ENCODE data around the gene HMBS. TPM values are rescaled to one million over a fixed set of nuclear protein-coding genes. Genes with fewer than 3 reads are reported as not detected.
"Not testable (repeated sequence)": the region's sequence is repeated elsewhere in the genome, so short reads cannot be mapped to it uniquely, and the experiment has no call there.

HMBS gene
- total and polyA plus RNA-seq, 3 experiments from 2014 or later: 21.8 to 38.4 (median 35.5) TPM

- ChIA-PET POLR2A (interaction anchor here (0.6 to 2.2 kb wide), 14 partner anchors 10 to 304 kb away, joined by 3 to 39 read pairs (median 4); partner anchors contain the start of genes C2CD2L, DDX6, HINFP and HMBS), CTCF (interaction anchor here (0.8 to 1.8 kb wide), 13 partner anchors 9 to 229 kb away, joined by 3 to 13 read pairs (median 4); partner anchors contain the start of genes HINFP, HMBS, TRAPPC4 and VPS11)
- Mint-ChIP-seq H3K4me3 (peak overlapping the region; percentile 84 to 97 (median 93)), H3K36me3 (peaks cover 0 to 49% (median 17%) of the 10 kb centered on the region in 3 donors), H3K27ac (peak overlapping the region; percentile 55 to 96 (median 88)), H3K4me1 (peaks cover 35 to 50% (median 50%) of the 10 kb centered on the region in 3 donors), H3K9me3 (peaks cover 0 to 2% (median 0%) of the 10 kb centered on the region in 5 donors), H3K27me3 (peaks cover 0 to 4% of the 10 kb centered on the region in 2 donors)
- DNase-seq: peak; percentile 99 to 100 (median 100)
- H3K9me3 ChIP-seq (ENCODE audit: low read length): no peaks in the 10 kb centered on the region
- peak overlapping the region; percentile 84 for H3K27ac ChIP-seq (ENCODE audit: low read depth, low read length)
- peak overlapping the region; percentile 88 for H3K4me3 ChIP-seq (ENCODE audit: low read length)
- peaks cover 26% of the 10 kb centered on the region for H3K4me1 ChIP-seq (ENCODE audit: insufficient read depth, low read length)
- H3K36me3 ChIP-seq (ENCODE audit: insufficient read depth, low read length): peaks cover 10% of the 10 kb centered on the region
- no peaks in the 10 kb centered on the region for H3K27me3 ChIP-seq (ENCODE audit: insufficient read depth, low read length, poor library complexity, severe bottlenecking)
Measured at GRCh38 chr11:119095066-119095880, 10.6 kb downstream of the HMBS start.

- H3K36me3 Mint-ChIP-seq: peaks cover 0 to 47% (median 17%) of the 10 kb centered on the region in 3 donors
- no peaks in the 10 kb centered on the region for H3K27me3 ChIP-seq (ENCODE audit: insufficient read depth, low read length, poor library complexity, severe bottlenecking)
- H3K9me3 ChIP-seq (ENCODE audit: low read length): no peaks in the 10 kb centered on the region
- ChIA-PET CTCF (interaction anchor here (0.6 to 2.0 kb wide), 3 partner anchors 10 to 97 kb away, joined by 3 to 8 read pairs (median 3); partner anchors contain the start of gene HMBS), POLR2A (interaction anchor here (0.8 kb wide), 1 partner anchor 16 kb away, joined by 11 read pairs; no protein-coding TSS in a partner anchor)
- peak overlapping the region; percentile 88 to 99 (median 98) for H3K4me3 Mint-ChIP-seq
- no peak for DNase-seq
- H3K27me3 Mint-ChIP-seq: peaks cover 0 to 4% of the 10 kb centered on the region in 2 donors
- peaks cover 32% of the 10 kb centered on the region for H3K4me1 ChIP-seq (ENCODE audit: insufficient read depth, low read length)
- no peak overlapping the region for H3K27ac ChIP-seq (ENCODE audit: low read depth, low read length)
- peaks cover 0 to 2% (median 0%) of the 10 kb centered on the region in 5 donors for H3K9me3 Mint-ChIP-seq
- H3K36me3 ChIP-seq (ENCODE audit: insufficient read depth, low read length): peaks cover 10% of the 10 kb centered on the region
- peaks cover 41 to 66% (median 60%) of the 10 kb centered on the region in 3 donors for H3K4me1 Mint-ChIP-seq
- H3K4me3 ChIP-seq (ENCODE audit: low read length): no peak overlapping the region
- peak overlapping the region in 1 of 8 donors; percentile 83 for H3K27ac Mint-ChIP-seq
Measured at GRCh38 chr11:119099711-119100110, 15.0 kb downstream of the HMBS start.

GRCh38 chr11:119100246-119100970, 15.7 kb downstream of the HMBS start:
- H3K36me3 Mint-ChIP-seq: peaks cover 0 to 40% (median 17%) of the 10 kb centered on the region in 3 donors
- H3K9me3 ChIP-seq (ENCODE audit: low read length): no peaks in the 10 kb centered on the region
- H3K36me3 ChIP-seq (ENCODE audit: insufficient read depth, low read length): peaks cover 10% of the 10 kb centered on the region
- POLR2A ChIA-PET: interaction anchor here (0.8 kb wide), 1 partner anchor 15 kb away, joined by 11 read pairs; no protein-coding TSS in a partner anchor
- DNase-seq: no peak
- peak overlapping the region; percentile 14 for H3K27ac ChIP-seq (ENCODE audit: low read depth, low read length)
- peak overlapping the region; percentile 97 for H3K4me3 ChIP-seq (ENCODE audit: low read length)
- CTCF ChIA-PET: interaction anchor here (0.8 to 2.0 kb wide), 2 partner anchors 10 to 15 kb away, joined by 3 to 8 read pairs; partner anchors contain the start of gene HMBS
- peaks cover 32% of the 10 kb centered on the region for H3K4me1 ChIP-seq (ENCODE audit: insufficient read depth, low read length)
- no peaks in the 10 kb centered on the region for H3K27me3 ChIP-seq (ENCODE audit: insufficient read depth, low read length, poor library complexity, severe bottlenecking)
- H3K27ac Mint-ChIP-seq: peak overlapping the region; percentile 76 to 100 (median 88)
- peaks cover 0 to 1% (median 0%) of the 10 kb centered on the region in 5 donors for H3K9me3 Mint-ChIP-seq
- peaks cover 0 to 2% of the 10 kb centered on the region in 2 donors for H3K27me3 Mint-ChIP-seq
- H3K4me1 Mint-ChIP-seq: peaks cover 40 to 67% (median 58%) of the 10 kb centered on the region in 3 donors
- H3K4me3 Mint-ChIP-seq: peak overlapping the region; percentile 88 to 99 (median 98)

- POLR2A ChIA-PET: interaction anchor here (0.9 to 2.3 kb wide), 8 partner anchors 11 to 797 kb away, joined by 3 to 14 read pairs (median 6); partner anchors contain the start of genes HINFP, HMBS, RPS25 and TRAPPC4
- no peaks in the 10 kb centered on the region for H3K27me3 ChIP-seq (ENCODE audit: insufficient read depth, low read length, poor library complexity, severe bottlenecking)
- peaks cover 0 to 39% (median 17%) of the 10 kb centered on the region in 3 donors for H3K36me3 Mint-ChIP-seq
- peak overlapping the region; percentile 93 to 100 (median 98) for H3K27ac Mint-ChIP-seq
- no peak for DNase-seq
- CTCF ChIA-PET: interaction anchor here (0.8 to 2.1 kb wide), 5 partner anchors 9 to 45 kb away, joined by 3 to 5 read pairs (median 5); no protein-coding TSS in a partner anchor
- H3K4me1 Mint-ChIP-seq: peaks cover 36 to 60% (median 56%) of the 10 kb centered on the region in 3 donors
- H3K36me3 ChIP-seq (ENCODE audit: insufficient read depth, low read length): peaks cover 10% of the 10 kb centered on the region
- no peaks in the 10 kb centered on the region for H3K9me3 Mint-ChIP-seq
- peak overlapping the region; percentile 95 for H3K27ac ChIP-seq (ENCODE audit: low read depth, low read length)
- peak overlapping the region; percentile 97 for H3K4me3 ChIP-seq (ENCODE audit: low read length)
- no peaks in the 10 kb centered on the region for H3K27me3 Mint-ChIP-seq
- no peaks in the 10 kb centered on the region for H3K9me3 ChIP-seq (ENCODE audit: low read length)
- peak overlapping the region; percentile 88 to 99 (median 98) for H3K4me3 Mint-ChIP-seq
- H3K4me1 ChIP-seq (ENCODE audit: insufficient read depth, low read length): peaks cover 31% of the 10 kb centered on the region
Measured at GRCh38 chr11:119100994-119101758, 16.5 kb downstream of the HMBS start.

GRCh38 chr11:119101759-119102423, 17.2 kb downstream of the HMBS start, which contains the start of gene DPAGT1:
TSS of gene DPAGT1 (minus strand) at chr11:119101853. CDS start at chr11:119101655, 198 bp downstream.
- POLR2A ChIA-PET: interaction anchor here (0.6 to 2.3 kb wide), 16 partner anchors 9 to 1923 kb away, joined by 3 to 14 read pairs (median 4); partner anchors contain the start of genes HINFP, HMBS, RPS25 and SIDT2
- Mint-ChIP-seq H3K36me3 (peaks cover 0 to 35% (median 14%) of the 10 kb centered on the region in 3 donors), H3K9me3 (no peaks in the 10 kb centered on the region), H3K4me3 (peak within 1 kb of the TSS; percentile 88 to 99 (median 98)), H3K27me3 (no peaks in the 10 kb centered on the region), H3K27ac (peak within 1 kb of the TSS; percentile 93 to 100 (median 98)), H3K4me1 (peaks cover 41 to 66% (median 61%) of the 10 kb centered on the region in 3 donors)
- Histone ChIP-seq H3K4me1 (ENCODE audit: insufficient read depth, low read length) (peaks cover 38% of the 10 kb centered on the region), H3K27ac (ENCODE audit: low read depth, low read length) (peak within 1 kb of the TSS; percentile 95), H3K4me3 (ENCODE audit: low read length) (peak within 1 kb of the TSS; percentile 97), H3K9me3 (ENCODE audit: low read length) (no peaks in the 10 kb centered on the region), H3K27me3 (ENCODE audit: insufficient read depth, low read length, poor library complexity, severe bottlenecking) (no peaks in the 10 kb centered on the region), H3K36me3 (ENCODE audit: insufficient read depth, low read length) (peaks cover 5% of the 10 kb centered on the region)
- CTCF ChIA-PET: interaction anchor here (0.7 to 2.1 kb wide), 14 partner anchors 9 to 219 kb away, joined by 3 to 10 read pairs (median 3); partner anchors contain the start of genes CBL, HINFP, HMBS and VPS11
- peak; percentile 73 to 88 (median 82) for DNase-seq

- Mint-ChIP-seq H3K27ac (peak overlapping the region in 7 of 8 donors; percentile 24 to 100 (median 78)), H3K4me1 (peaks cover 43 to 65% (median 61%) of the 10 kb centered on the region in 3 donors), H3K36me3 (peaks cover 0 to 27% (median 8%) of the 10 kb centered on the region in 3 donors), H3K4me3 (peak overlapping the region in 6 of 7 donors; percentile 39 to 98 (median 97))
- peaks cover 40% of the 10 kb centered on the region for H3K4me1 ChIP-seq (ENCODE audit: insufficient read depth, low read length)
- not testable (repeated sequence) for H3K4me3 ChIP-seq (ENCODE audit: low read length); H3K27me3 ChIP-seq (ENCODE audit: insufficient read depth, low read length, poor library complexity, severe bottlenecking); H3K27me3 Mint-ChIP-seq; H3K9me3 ChIP-seq (ENCODE audit: low read length); H3K36me3 ChIP-seq (ENCODE audit: insufficient read depth, low read length); H3K9me3 Mint-ChIP-seq; H3K27ac ChIP-seq (ENCODE audit: low read depth, low read length); DNase-seq
- ChIA-PET POLR2A (interaction anchor here (1.1 to 2.3 kb wide), 3 partner anchors 18 to 173 kb away, joined by 4 to 11 read pairs (median 6); partner anchors contain the start of gene HINFP), CTCF (interaction anchor here (0.7 to 2.1 kb wide), 6 partner anchors 7 to 314 kb away, joined by 3 to 10 read pairs (median 4); partner anchors contain the start of genes HMBS and VPS11)
Measured at GRCh38 chr11:119103161-119103664, 18.5 kb downstream of the HMBS start.

Data from CD8-positive, alpha-beta memory T cell (primary cell).